RCC 7860 (cell line): ENCODE measurements around the gene TMEM86A.

ENCODE experiments used
- DNase-seq: peaks from one replicate; pipeline ENCODE4 v3.0.0-alpha.2; 2015; ENCODE audit warnings: low spot score
- FAIRE-seq: peaks from 2 replicates; lab custom pipeline; 2012; peaks lifted over from hg19 to GRCh38; lab: Jason Lieb, UNC

Gene TMEM86A

DNA sequence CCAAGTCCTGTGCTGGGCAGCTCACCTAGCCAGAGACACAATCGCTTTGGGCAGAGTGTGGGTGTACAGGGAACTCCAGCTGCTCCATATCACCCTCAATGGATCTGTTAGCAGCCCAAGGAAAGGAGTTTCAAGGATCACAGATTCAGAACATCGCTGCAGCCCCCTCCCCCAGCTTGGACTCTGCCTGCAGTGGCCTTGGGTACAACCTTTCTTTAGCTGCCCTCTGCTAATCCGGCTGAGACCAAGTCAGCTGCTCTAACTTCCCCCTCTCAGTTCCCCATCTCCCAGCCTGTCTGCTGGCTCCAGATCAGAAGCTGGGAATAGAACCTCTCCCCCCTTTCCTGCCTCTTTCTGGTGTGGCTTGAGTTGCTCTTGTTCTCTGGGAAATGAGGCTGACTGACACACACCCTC lies 1.3 kb downstream of the TMEM86A start:
- DNase-seq, result no peak
- FAIRE-seq, result no peak

DNA sequence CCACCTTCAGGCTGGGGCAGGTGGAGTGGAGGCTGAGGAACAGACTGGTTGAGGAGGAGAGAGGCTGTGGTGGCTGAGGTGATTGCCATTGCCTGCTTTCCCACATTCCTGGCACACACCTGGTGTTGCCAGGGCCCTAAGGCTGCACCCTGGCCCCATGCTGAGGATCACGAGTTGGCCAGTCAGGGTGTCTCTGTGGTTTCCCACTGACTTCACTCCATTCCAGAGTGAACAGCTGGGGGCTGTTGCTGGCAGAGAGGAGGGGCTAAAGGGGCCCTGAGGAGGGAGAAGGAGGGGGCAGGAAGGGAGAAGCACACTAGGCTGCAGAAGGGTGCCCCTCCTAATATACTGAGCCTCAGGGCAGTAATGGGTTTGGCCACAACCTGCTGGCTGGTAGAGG lies 1.8 kb downstream of the TMEM86A start:
- DNase-seq (no peak), FAIRE-seq (no peak)

DNA sequence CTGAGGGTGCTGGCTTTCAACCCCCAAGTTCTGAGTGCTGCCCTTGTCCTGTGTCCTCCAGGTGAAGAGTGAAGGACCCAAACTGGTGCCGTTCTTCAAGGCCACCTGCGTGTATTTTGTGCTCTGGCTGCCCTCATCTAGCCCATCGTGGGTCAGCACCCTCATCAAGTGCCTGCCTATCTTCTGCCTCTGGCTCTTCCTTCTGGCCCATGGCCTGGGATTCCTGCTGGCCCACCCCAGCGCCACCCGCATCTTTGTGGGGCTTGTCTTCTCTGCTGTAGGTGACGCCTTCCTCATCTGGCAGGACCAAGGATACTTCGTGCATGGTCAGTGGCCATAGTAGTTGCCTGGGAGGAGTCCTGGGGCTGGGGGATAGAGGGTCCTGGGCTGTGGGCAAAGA lies 2.3 kb downstream of the TMEM86A start:
- FAIRE-seq, result no peak
- no peak for DNase-seq

DNA sequence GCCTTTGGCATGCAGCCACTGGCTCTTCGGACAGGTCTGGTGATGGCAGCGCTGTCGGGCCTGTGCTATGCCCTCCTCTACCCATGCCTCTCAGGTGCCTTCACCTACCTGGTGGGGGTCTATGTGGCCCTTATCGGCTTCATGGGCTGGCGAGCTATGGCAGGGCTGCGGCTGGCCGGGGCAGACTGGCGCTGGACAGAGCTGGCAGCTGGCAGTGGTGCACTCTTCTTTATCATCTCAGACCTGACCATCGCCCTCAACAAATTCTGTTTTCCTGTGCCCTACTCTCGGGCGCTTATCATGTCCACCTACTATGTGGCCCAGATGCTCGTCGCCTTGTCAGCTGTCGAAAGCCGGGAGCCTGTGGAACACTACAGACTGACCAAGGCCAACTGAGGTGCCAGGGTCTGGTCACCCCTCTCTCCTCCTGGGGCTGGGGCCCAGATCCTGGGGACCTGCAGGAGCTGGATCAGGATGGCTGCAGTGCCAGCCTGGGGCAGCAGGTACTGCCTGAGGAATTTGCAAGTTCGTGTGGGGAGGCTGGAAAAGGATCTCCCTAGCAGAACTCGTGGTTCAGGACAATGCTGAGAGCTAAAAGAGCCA lies 3.1 kb downstream of the TMEM86A start:
- FAIRE-seq (no peak), DNase-seq (no peak)

DNA sequence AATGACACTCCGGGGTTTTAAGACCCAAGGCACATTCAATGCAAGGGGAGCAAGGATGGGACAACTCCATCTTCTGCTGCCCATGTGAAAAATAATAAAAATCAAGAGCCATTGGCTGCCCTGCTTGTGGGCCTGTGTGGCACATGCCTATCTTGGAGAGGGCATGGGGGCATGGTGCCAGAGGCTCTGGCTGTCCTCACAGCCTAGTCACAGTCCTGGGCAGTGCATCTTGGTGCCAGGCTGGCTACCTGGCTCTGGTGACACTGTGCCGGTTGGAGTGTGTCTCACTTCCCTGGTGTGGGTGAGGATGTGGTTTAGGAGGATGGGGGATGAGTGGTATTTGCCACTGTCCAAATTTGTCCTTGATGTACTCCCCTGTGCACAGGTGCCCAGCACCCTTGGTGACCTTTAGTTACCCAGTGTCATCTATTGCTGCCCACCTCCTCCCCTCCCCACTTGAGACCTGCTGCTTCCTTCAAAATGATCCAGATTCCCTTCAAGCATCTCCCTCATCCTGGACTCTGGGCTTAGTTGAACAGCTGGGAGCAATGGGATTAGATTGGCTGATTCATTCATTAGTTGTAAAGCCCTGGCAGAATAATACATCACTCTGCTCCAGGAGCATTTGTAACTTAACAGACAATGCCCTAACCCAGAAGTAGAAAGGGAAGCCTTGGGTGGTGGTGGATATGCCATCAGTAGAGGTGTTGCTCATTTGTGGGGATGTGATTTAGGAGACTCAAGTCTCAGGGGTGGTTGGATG lies 4.6 kb downstream of the TMEM86A start:
- no peak for FAIRE-seq
- DNase-seq, result no peak

DNA sequence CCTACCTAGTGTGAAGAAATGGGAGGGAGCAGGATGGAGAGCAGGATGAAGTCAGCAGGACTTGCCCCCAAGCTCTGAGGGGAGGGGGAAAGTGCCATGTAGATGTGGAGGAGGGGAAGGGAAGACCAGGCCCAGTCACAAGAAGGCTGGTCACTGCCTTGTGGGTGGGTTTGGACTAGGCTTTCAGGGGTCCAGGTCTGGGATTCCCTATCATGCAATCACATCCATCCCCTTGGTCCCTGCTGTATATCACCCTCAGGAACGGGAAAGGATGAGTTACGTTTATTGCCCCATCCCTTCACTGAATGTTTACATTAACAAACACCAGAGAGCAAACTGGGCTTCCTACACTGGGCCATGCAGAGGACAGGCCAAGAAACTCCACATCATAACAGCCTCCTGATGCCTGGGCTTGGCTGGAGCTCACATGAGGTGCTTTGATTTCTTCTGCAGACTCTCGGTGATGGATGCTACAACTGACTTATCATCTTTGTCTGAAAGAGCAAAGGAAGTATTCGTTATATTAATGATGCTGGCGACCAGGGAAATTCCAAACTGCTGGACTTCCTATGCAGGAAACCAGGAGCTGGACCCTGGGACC lies 5.6 kb downstream of the TMEM86A start:
- FAIRE-seq (no peak), DNase-seq (no peak)

DNA sequence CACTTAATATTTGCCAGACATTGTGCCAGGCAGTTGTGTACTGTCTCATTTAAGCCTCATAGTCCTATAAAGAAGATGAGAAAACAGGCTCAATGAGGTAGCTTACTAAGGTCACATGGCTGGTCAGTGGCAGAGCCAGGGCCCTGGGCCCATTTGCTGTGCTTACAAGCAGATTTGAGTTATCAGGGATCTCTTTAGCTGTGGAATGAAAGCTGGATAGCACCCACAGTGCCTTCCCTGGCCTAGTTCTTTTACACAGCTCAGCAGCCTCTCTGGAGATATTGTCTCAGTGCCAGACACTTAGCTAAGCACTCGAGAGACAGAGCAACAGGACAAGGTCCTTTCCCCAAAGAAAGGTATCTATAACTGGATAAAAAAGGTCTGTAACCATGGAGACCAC lies 6.1 kb downstream of the TMEM86A start:
- DNase-seq (no peak), FAIRE-seq (no peak)

DNA sequence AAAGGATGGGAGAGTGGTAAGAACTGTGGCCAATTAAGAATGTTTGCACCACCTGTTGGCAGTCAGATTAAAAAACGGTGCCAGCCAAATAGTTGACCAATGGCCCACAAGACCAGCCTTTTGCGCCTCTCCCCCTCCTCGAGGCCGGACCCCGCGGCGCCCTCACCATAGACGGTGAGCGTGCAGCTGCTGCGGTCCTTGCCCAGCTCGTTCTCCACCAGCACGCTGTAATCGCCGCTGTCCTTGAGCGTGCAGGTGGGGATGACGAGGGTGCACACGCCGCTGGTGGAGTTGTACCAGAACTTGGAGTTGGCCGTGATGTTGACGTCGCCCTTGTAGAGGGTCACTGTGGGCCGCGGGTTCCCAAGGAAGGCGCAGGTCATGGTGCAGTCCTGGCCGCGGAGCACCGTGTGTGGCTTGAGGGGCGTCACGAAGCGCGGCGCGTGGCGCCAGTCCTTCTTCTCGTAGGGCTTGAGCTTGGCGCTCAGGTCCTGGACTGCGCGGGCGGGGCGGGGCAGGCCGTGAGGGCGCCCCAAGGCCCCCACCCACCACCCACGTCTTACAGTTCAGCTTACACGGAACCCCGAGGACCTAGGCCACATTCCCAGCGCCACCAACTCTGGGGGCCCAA lies 7.2 kb downstream of the TMEM86A start:
- no peak for DNase-seq
- no peak for FAIRE-seq

DNA sequence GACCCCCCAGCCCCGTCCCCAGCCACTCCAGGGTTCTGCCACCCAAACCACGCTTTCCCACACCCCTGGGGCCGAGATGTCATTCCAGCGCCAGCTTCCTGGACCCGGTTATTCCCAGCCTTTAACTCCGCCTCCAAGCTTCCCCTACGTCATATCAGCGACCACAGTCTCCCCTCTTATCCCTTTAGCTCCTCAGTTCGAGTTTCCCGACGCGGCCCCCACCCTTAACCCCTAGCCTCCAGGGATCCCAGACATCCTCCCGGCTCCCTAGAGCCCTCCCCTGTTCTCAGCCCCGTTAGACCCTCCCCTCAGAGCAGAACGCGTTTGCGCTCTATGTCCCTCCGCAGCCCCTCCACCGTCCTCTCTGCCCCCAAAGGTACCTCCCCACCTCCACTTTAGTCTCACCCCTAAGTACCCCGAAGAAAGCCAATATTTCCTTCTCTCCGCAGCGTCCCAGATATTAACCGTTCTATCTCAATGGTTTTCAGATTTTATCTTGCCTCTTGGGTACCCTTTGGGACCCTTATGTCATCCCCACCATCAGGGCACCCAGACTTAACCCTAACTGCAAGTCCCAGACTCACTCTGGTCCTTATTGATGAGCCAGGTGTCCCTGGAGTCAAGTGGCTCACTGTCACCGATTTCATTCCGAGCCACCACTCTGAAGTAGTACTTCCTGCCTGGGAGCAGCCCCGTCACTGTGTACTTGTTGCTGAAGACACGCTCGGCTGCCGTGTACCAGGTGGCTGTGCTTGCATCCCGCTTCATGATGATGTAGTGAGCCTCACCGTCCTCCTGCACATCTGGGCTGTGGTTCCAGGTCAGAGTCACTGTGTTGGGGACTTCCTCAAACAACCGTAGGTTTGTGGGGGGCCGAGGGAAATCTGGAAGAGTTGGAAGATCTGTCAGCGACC lies 8.0 kb downstream of the TMEM86A start:
- no peak for DNase-seq
- FAIRE-seq, result no peak

DNA sequence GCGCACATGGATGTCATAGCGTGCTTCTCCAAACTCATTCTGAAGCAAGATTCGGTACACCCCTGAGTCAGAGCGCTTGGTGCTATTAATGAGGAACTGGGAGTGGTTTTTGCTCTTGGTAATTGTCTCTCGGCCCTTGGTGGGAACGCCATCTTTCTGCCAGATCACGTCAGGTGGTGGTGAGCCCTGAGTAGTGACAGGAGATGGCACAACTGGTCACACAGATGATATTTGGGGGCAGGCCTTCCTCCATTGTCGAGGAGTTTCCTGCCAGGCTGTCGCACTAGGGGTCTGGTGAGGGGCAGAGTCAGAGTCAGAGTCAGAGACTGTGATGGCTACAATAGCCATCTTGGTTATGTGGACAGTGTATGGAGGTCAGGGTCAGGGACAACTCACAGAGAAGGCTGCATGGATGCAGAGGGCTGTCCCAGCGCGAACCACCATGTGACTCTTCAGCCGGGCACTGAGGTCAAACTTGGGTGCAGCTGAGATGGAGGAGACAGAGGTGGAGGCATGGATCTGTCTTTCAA lies 9.3 kb downstream of the TMEM86A start:
- no peak for FAIRE-seq

DNA sequence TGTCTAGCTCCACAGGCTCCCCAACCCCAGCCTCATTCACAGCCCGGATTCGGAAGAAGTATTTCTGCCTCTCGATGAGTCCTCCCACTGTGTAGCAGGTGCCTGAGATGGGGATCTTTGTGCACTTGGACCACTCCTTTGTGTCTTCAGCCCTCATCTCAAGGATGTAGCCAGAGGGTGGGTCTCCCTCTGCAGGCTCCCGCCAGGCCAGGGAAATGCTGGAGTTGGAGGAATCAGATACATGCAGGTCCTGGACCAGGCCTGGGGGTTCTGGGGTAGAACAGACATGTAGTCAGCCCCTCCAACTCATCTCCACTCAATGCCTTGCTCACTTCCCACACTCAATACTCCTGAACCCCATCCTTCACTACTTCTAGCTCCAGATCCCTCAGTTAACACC lies 10.8 kb downstream of the TMEM86A start:
- DNase-seq, result no peak
- FAIRE-seq, result no peak

More for the DNA sequence above, 9.3 kb downstream of the TMEM86A start:
- DNase-seq, result no peak

DNA sequence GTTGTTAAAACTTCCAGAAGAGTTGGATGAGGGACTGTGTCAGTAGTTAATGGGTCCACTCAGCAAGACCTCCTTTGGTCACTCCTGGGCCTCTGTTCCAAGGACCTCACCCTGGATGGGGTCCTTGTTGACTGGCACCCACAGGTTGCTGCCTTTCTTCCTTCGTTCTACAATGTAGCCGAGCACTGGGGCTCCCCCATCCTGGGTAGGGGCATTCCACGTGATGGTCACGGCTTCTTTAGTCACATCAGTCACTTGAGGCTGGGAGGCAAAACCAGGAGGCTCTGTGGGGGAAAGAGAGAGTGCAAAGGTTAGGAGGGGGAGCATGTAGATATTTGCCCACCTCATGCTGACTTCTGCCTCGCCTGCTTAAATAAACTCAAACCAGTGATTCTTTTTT lies 12.0 kb downstream of the TMEM86A start:
- no peak for DNase-seq

DNA sequence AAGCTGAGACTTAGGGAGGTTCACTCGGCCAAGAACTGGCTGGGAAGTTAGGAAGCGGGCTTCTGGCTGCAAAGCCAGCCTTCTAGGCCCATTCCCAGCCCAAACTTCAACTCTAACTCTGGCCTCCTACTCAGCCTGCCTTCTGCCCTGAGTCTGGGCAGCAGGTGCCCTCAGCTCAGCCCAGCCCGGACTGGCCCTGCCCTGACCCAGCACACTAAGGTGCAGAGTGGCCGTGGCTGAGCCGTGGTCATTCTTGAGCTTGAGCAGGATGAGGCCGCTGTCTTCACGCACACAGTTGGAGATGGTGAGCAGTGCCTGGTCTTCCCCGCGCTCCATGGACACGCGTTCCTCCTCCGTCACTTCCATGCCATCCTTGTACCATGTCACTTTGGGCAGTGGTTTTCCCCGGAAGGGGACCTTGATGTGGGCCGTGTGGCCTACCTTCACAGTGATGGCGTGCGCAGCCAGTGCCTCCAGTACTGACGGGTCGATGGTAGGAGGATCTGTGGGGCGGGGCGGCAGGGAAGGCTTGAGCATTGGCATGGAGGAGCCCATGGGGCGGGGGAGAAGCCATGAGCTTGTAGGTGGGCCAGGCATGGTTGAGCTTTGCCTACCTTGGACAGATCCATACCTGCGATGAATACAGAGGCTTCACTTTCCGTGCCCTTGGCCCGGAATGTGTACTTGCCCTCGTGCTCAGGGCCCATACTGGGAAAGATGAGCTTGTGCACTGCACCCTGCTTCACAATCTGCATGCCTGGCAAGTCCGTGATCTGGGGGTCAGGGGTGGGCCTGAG lies 15.3 kb downstream of the TMEM86A start:
- no peak for DNase-seq

More for the DNA sequence above, 12.0 kb downstream of the TMEM86A start:
- FAIRE-seq, result no peak

DNA sequence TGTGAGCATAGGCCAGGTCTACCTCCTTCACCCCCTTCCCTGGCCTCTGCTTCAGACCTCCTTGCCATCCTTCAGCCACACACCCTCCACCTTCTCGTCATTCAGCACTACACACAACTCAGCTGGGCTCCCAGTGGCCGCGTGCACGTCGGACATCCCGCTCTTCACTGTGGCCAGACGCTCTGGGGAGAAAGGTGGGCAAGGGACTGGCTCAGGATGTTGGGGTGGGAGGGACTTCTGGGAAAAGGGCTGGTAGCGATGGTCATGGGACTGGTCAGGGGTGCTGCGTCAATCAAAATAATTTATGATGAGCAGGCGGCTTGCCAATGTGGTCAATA lies 15.8 kb downstream of the TMEM86A start:
- no peak for FAIRE-seq
- no peak for DNase-seq

More for the DNA sequence above, 15.3 kb downstream of the TMEM86A start:
- no peak for FAIRE-seq

DNA sequence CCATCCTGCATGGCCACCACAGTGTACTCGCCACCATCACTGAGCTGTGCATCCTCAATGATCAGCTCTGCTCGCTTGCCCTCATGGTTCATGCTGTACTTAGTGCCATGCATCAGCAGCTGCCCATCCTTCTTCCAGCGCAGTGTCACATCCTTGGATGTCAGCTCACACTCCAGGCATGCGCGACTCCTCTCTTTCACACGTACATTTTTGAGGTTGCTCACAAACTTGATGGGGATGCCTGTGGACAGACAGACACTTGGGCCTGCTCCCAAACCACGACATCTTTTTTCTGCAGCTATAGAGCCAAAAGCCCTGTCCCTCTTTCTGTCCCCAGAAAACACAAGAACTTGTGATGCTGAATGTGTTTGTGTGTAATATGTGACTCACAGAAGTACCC lies 16.9 kb downstream of the TMEM86A start:
- DNase-seq, result no peak
- FAIRE-seq, result no peak

DNA sequence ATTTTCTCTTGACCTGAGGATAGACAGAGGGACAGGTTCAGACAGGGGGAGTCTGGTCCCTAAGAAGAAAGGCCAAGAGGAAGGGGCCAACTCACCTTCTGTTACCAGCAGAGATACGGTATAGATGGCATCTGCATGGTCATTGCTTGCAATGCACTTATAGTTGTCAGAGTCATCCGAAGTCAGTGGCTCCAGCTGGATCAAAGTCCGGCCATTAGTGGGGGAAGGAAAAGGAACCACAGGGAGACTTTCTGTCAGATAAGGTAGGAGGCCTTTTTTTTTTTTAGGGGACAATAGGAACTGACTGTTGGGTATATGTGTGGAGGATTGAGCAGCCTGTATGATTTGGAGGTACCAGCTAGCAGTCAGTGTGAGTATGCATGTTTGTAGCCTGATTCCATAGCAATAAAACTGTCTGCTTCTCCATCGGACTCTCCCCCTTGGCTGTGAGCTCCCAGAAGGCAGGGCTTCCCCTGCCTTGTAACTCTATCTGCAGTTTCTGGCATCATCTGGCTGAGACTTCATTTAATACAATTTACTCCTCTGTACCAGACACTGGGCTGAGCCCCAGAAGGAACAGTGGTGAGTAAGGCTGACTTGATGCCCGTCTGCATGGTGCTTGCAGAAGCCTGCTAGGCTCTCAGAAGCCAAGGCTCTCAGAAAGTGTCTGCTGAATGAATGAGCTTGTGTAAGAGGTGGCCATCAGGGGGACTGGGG lies 21.7 kb downstream of the TMEM86A start:
- FAIRE-seq (no peak), DNase-seq (no peak)

DNA sequence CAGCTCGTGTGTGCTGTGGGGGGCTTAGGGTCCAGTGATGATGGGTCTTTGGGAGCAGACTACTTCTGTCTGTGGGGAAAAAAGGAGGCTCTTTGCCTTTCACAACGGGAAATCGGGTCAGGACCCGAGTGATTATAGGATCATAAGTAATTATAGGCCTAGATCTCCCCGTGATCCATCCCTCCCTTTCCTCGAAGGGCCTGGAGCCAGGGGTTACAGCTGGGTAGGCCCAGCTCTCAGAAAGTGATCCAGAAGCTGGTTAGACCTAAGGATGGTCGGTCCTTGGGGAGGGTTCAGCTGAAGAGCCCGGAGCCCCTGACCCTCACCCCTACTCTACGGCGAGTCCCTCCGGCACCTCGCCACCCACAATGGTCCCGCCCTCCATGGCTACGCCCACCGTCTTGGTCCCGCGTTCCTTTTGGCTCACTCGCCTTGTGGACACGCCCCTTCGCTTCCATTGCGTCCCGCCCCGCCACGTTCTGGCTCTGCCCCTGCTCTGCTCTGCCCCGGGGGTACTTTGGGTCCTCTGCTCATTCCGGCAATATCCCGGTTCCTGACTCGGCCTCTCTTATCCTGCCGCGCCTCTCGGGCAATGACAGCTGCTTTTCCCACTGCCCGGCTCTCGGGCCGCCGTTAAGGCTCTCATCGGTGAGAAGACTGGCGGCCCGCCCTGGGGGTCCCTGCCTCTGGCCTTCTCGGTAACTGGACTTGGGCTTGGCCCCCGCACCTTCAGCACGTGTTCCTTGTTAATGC lies 22.4 kb downstream of the TMEM86A start:
- DNase-seq, result no peak
- no peak for FAIRE-seq

DNA sequence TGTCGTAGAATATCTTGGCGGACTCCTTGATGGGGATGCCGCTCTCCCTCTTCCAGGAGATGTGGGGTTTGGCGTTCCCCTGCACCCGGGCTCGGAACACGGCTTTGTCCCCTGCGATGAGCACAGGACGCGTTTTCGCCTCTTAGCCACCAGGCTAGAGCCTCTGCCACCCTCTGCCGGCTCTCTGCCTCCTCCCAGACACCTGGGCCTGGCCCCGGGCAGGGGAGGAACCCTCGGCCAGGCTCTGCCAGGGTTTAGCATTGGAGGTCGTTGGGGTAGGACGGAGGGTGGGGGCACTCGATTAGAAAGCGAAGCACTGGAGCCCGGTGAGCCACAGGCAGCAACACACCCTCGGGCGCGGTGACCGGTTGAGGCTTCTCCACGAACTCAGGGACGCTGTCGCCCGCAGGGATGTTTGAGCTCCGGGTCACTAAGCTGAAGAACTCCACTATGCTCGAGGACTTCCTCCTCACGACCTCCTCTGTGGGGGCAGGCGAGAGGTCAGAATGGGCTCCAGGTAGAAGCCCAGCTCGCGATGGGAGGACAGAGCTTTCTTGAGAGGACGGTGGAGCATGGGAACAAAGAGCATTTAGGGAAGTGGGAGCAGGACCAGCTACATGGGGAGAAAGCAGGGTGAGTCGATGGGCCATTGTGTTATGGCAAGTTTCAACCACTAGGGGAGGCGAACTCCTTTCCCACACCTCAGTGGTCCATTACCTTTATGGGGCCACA lies 23.1 kb downstream of the TMEM86A start:
- DNase-seq (no peak), FAIRE-seq (no peak)
